MM.1S (cell line): ENCODE measurements around the gene CACNB2.

Experiments used
- DNase-seq: peaks from one replicate; pipeline ENCODE4 v3.0.0-alpha.2; 2015
- H2AFZ ChIP-seq: fragments of 300-600 bp; sonication (generic); 2 replicates; pipeline ENCODE4 v1.6.0; 2016; ENCODE audit warnings: antibody characterized with exemption, low read length
- H3F3A ChIP-seq: fragments of 300-600 bp; sonication (generic); 2 replicates; pipeline ENCODE4 v1.6.1; 2016; ENCODE audit warnings: mild to moderate bottlenecking, antibody characterized with exemption, low read length, moderate library complexity, mixed read lengths; ENCODE audit not compliant: insufficient read depth
- H3K27ac ChIP-seq: fragments of 300-600 bp; sonication (generic); 2 replicates; pipeline ENCODE4 v1.5.1; 2016; ENCODE audit warnings: mild to moderate bottlenecking, low read length
- H3K27me3 ChIP-seq: fragments of 300-600 bp; sonication (generic); replicated peaks from 2 replicates; pipeline ENCODE4 v1.6.0; 2016; ENCODE audit warnings: low read length; ENCODE audit not compliant: insufficient read depth
- H3K36me3 ChIP-seq: fragments of 300-600 bp; sonication (generic); replicated peaks from 2 replicates; pipeline ENCODE4 v1.6.1; 2016; ENCODE audit warnings: mild to moderate bottlenecking, low read length, mixed read lengths; ENCODE audit not compliant: insufficient read depth
- H3K4me1 ChIP-seq: fragments of 300-600 bp; sonication (generic); 2 replicates; pipeline ENCODE4 v1.6.1; 2016; ENCODE audit warnings: low read length, mixed read lengths
- H3K4me2 ChIP-seq: fragments of 300-600 bp; sonication (generic); 2 replicates; pipeline ENCODE4 v1.6.0; 2016; ENCODE audit warnings: low read depth, low read length
- H3K4me3 ChIP-seq: fragments of 300-600 bp; sonication (generic); 2 replicates; pipeline ENCODE4 v1.5.1; 2016; ENCODE audit warnings: low read length, mixed read lengths
- H3K79me2 ChIP-seq: fragments of 300-600 bp; sonication (generic); 2 replicates; pipeline ENCODE4 v1.6.1; 2016; ENCODE audit warnings: mixed run types, low read length, mixed read lengths
- H3K9ac ChIP-seq: fragments of 300-600 bp; sonication (generic); 2 replicates; pipeline ENCODE4 v1.6.1; 2016; ENCODE audit warnings: low read length, mixed read lengths
- H3K9me2 ChIP-seq: fragments of 300-600 bp; sonication (generic); replicated peaks from 2 replicates; pipeline ENCODE4 v1.6.1; 2016; ENCODE audit warnings: mild to moderate bottlenecking, low read length, mixed read lengths; ENCODE audit not compliant: insufficient read depth
- H3K9me3 ChIP-seq: fragments of 300-600 bp; sonication (generic); replicated peaks from 2 replicates; pipeline ENCODE4 v1.6.1; 2016; ENCODE audit warnings: mild to moderate bottlenecking, low read length, mixed read lengths; ENCODE audit not compliant: insufficient read depth
- H4K20me1 ChIP-seq: fragments of 300-600 bp; sonication (generic); 2 replicates; pipeline ENCODE4 v1.6.1; 2016; ENCODE audit warnings: mild to moderate bottlenecking, low read length, moderate library complexity, mixed read lengths; ENCODE audit not compliant: insufficient read depth
- CTCF ChIP-seq: fragments of 300-600 bp; sonication (generic); IDR thresholded peaks from 2 replicates; pipeline ENCODE4 v1.5.1; 2016; ENCODE audit warnings: antibody characterized with exemption, low read length, mixed read lengths
- EZH2 ChIP-seq: fragments of 300-600 bp; sonication (generic); optimal IDR thresholded peaks from 2 replicates; pipeline ENCODE3; 2017; ENCODE audit warnings: low read depth, mild to moderate bottlenecking, antibody characterized with exemption, low read length, mixed read lengths
- EZH2phosphoT487 ChIP-seq: fragments of 300-600 bp; sonication (generic); IDR thresholded peaks from 2 replicates; pipeline ENCODE4 v1.6.1; 2018; ENCODE audit warnings: antibody characterized with exemption, low read length

The CACNB2 gene

GRCh38 chr10:18226336-18226735, 86.1 kb downstream of the CACNB2 start:
- Histone ChIP-seq H3K27ac (no peak overlapping the region), H3F3A (no peaks in the 10 kb centered on the region), H3K9me2 (no peaks in the 10 kb centered on the region), H3K9ac (no peak overlapping the region), H3K79me2 (no peaks in the 10 kb centered on the region), H3K27me3 (no peaks in the 10 kb centered on the region), H3K4me3 (no peak overlapping the region), H3K4me1 (no peaks in the 10 kb centered on the region), H4K20me1 (no peaks in the 10 kb centered on the region), H2AFZ (no peak overlapping the region), H3K4me2 (no peak overlapping the region), H3K9me3 (no peaks in the 10 kb centered on the region), H3K36me3 (no peaks in the 10 kb centered on the region)
- TF ChIP-seq CTCF (no peak), EZH2phosphoT487 (no peak), EZH2 (no peak)
- DNase-seq, result no peak

GRCh38 chr10:18229826-18230225, 89.6 kb downstream of the CACNB2 start:
- H3K4me1 ChIP-seq, result no peaks in the 10 kb centered on the region
- H2AFZ ChIP-seq, result no peak overlapping the region
- H3K36me3 ChIP-seq, result no peaks in the 10 kb centered on the region
- H3K4me3 ChIP-seq, result no peak overlapping the region
- no peak for DNase-seq
- H4K20me1 ChIP-seq, result no peaks in the 10 kb centered on the region
- no peaks in the 10 kb centered on the region for H3K9me2 ChIP-seq
- no peaks in the 10 kb centered on the region for H3K9me3 ChIP-seq
- H3K27me3 ChIP-seq, result no peaks in the 10 kb centered on the region
- H3K27ac ChIP-seq, result no peak overlapping the region
- H3K9ac ChIP-seq, result no peak overlapping the region
- no peaks in the 10 kb centered on the region for H3F3A ChIP-seq
- no peaks in the 10 kb centered on the region for H3K79me2 ChIP-seq
- no peak overlapping the region for H3K4me2 ChIP-seq
- TF ChIP-seq CTCF (no peak), EZH2 (no peak), EZH2phosphoT487 (no peak)

GRCh38 chr10:18230794-18231193, 90.6 kb downstream of the CACNB2 start:
- Histone ChIP-seq H3K36me3 (no peaks in the 10 kb centered on the region), H4K20me1 (no peaks in the 10 kb centered on the region), H3K27me3 (no peaks in the 10 kb centered on the region), H3K79me2 (no peaks in the 10 kb centered on the region), H3K4me3 (no peak overlapping the region), H3K9ac (no peak overlapping the region), H3F3A (no peaks in the 10 kb centered on the region), H3K4me2 (no peak overlapping the region), H3K27ac (no peak overlapping the region), H3K4me1 (no peaks in the 10 kb centered on the region), H2AFZ (no peak overlapping the region), H3K9me3 (no peaks in the 10 kb centered on the region), H3K9me2 (no peaks in the 10 kb centered on the region)
- TF ChIP-seq EZH2 (no peak), CTCF (no peak), EZH2phosphoT487 (no peak)
- DNase-seq, result no peak
